Omental fat pad (tissue), 4 donors: ENCODE results near the gene DENND10. TPM values are rescaled to one million over a fixed set of nuclear protein-coding genes. Genes with fewer than 3 reads are reported as not detected.
A peak's percentile ranks its signal among the peaks of the same experiment; 100 is the strongest.
"Not testable (repeated sequence)": the region's sequence is repeated elsewhere in the genome, so short reads cannot be mapped to it uniquely, and the experiment has no call there.

ENCODE experiments used
- ATAC-seq: fragments of 150-250 bp; one replicate; pipeline ENCODE4 v1.9.1; 2016; ENCODE audit warnings: mild to moderate bottlenecking, moderate library complexity; ENCODE audit not compliant: low FRiP score
- DNase-seq: peaks from one replicate; pipeline ENCODE4 v3.0.0-alpha.2; 2019; ENCODE audit warnings: low spot score
- small RNA-seq: library from RNA; depleted of rRNA; stranded (forward); fragments of <200 nt; gene quantifications from one replicate; pipeline ENCODE3, GENCODE V24; 2016
- total RNA-seq, 4 donors: library from RNA; depleted of rRNA; stranded (reverse); fragments of >200 nt; gene quantifications; one replicate each; pipeline ENCODE4 v1.1.0, GENCODE V29; 2016
- TF ChIP-seq, protein P1 (sequence below), 3 donors: fragments of 450-650 bp; IDR thresholded peaks; one replicate each; pipeline ENCODE4 v1.5.1; 2016 to 2017; ENCODE audit warnings: antibody characterized with exemption in 3 of 3, mild to moderate bottlenecking in 3 of 3, moderate library complexity in 2 of 3

Gene DENND10
- total RNA-seq, 4 donors from 2014 or later: 37.9 to 68.4 (median 49.7) TPM

DNA sequence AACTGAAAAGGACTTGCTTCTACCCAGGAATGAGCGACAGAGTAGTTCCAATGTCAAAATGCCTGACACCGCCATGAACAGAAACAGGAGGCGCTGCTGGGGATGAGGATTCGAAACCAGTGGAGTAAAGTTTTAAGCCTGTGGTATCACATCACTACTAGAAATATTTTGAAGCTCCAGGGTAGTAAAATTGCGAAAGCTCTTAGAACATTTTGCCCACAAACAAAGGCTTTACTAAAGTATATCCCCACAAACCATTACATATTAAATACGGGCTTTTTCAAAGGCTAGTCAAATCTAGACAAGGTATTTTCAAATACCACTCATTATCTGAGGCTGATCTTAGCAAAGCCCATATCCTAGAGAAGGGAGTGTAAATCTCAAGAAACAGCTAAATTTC is 72.3 kb downstream of the DENND10 start:
- no peak for DNase-seq
- no peak for ATAC-seq
- TF ChIP-seq, protein P1, sequence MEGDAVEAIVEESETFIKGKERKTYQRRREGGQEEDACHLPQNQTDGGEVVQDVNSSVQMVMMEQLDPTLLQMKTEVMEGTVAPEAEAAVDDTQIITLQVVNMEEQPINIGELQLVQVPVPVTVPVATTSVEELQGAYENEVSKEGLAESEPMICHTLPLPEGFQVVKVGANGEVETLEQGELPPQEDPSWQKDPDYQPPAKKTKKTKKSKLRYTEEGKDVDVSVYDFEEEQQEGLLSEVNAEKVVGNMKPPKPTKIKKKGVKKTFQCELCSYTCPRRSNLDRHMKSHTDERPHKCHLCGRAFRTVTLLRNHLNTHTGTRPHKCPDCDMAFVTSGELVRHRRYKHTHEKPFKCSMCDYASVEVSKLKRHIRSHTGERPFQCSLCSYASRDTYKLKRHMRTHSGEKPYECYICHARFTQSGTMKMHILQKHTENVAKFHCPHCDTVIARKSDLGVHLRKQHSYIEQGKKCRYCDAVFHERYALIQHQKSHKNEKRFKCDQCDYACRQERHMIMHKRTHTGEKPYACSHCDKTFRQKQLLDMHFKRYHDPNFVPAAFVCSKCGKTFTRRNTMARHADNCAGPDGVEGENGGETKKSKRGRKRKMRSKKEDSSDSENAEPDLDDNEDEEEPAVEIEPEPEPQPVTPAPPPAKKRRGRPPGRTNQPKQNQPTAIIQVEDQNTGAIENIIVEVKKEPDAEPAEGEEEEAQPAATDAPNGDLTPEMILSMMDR (IDR thresholded peaks at IDR 0.05): no peak

DNA sequence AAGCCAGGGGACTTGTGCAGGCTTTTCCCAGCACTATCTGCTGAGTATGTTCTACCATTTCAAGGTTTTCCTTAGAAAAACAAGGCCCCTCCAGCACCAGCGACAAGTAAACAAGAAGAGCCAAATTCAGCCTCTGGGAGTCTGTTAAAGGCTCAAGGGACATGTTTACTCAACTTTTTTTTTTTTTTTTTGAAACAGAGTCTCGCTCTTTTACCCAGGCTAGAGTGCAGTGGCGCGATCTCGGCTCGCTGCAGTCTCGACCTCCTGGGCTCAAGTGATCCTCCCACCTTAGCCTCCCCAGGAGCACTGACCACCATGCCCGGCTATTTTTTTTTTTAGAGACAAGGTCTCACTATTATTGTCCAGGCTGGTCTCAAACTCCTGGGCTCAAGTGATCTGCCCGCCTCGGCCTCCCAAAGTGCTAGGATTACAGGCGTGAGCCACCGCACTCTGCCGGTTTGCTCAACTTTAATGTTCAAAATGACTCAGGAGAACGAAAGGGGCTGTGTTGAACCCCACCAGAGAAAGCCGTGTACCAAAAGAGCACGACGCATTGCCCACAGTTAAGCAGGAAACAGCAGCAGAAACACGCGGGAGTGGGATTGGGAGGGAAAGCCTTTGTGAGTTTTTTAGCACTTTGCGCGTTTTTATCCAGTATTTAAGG is 73.9 kb downstream of the DENND10 start:
- DNase-seq: no peak
- peak; percentile 41 for ATAC-seq
- TF ChIP-seq, protein P1 (IDR thresholded peaks at IDR 0.05): no peak

DNA sequence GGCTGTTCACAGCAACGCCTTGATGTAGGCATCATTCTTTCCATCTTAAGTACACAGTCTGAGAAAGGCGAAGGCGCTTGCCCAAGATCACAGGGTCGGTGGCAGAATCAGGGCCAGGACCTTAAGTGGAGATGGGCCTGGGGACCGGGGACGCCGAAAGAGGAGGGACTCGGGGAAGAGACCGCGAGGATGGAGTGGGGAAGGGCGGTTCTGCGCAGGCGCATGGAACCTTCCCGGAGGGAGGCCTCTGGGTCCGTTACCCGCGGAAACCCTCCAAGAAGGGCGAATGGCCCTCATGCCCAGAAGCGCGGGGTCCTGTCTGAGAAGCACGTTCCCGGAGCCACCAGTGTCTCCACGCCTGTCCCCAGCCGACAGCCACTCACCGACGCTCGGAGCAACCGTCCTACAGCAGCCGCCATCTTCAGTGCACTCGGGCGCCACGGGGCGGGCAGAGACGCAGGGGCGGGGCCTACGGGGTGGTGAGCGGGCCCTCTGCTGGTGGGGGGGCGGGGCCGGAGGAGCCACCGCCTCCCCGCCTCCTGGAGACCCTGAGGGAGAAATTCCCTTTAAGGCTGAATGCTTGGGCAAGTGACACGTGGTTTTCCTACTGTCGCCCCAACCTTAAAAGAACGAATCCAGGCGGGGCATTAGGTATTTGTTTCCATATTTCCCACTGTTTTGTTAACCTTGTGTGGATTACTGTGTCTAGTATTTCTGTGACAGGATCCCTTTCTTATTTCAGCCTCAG is 74.6 kb downstream of the DENND10 start, which contains the start of gene PRDX3:
Gene PRDX3, minus strand, starts transcription at position 441 of the 748 bp plus-strand sequence. Its CDS starts 22 bp downstream, at position 419.
- TF ChIP-seq, protein P1 (IDR thresholded peaks at IDR 0.05): no peak
- DNase-seq (peak; percentile 89), ATAC-seq (peak; percentile 100)

DNA sequence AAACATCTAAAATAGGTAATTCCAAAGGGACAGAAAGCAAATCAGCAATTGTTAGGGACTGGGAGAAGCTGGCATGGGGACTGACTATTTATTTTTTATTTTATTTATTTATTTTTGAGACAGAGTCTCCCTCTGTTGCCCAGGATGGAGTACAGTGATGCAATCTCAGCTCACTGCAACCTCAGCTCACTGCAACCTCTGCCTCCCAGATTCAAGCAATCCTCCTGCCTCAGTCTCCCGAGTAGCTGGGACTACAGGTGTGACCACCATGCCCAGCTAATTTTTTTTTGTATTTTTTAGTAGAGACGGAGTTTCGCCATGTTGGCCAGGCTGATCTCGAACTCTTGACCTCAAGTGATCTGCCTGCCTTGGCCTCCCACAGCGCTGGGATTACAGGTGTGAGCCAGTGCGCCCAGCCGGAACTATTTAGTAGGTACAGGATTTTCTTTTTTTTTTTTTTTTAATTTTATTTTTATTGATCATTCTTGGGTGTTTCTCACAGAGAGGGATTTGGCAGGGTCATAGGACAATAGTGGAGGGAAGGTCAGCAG is 77.0 kb downstream of the DENND10 start:
- ATAC-seq: not testable (repeated sequence)

DNA sequence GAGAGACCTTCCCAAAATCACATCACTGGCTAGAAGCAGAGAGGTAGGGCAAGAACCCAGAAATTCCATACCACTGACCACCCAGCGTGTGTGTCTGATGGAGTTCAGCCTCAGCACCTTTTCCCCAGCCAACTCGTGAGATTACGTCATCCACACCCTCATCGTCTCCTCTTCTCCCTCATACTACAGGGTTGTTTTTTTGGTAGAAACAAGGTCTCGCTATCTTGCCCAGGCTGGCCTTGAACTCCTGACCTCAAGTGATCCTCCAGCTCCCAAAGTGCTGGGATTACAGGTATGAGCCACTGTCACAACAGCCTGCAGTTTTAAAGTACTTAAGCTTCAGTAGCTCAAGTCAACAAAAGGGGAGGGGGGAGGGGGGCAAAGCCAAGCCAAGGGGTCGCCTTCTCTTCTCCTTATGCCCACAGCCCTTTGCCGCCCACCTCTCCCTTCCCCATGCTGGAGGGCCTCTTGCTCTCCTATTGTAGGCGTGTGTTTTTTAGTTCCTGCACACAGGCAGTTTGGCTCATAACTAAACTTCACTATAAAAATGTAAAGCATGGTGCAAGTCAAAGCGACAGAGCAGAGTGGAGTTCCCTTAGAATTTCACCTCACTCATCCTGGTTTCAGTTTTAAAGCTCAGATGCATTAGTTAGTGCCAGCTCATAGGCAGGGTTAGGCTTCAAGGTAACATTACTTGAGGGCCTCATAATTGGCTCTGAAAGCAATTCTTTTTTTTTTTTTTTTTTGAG is 79.9 kb downstream of the DENND10 start:
- DNase-seq (no peak), ATAC-seq (no peak)
- TF ChIP-seq, protein P1 (IDR thresholded peaks at IDR 0.05): no peak

More for the DNA sequence above, 77.0 kb downstream of the DENND10 start:
- DNase-seq: not testable (repeated sequence)

Small RNA genes lying within 50 kb of the gene (small RNA-seq; reads per million reads assigned to genes)
- not detected for gene AL355598.1
- not detected for gene RF00413
- gene SNORA19: not detected

Other genes with a start within 250 kb of the DENND10 start
- 10 to 100 TPM in 3 of 4 donors, 1 to 10 TPM in 1; 1.6 to 18.5 (median 12.2) TPM for gene NANOS1, start 74.4 kb upstream of the DENND10 start, total RNA-seq
- gene EIF3A, start 23.3 kb upstream of the DENND10 start, total RNA-seq: 100 to 1,000 TPM; 119 to 228 (median 158) TPM
- 10 to 100 TPM; 17.1 to 30.1 (median 24.2) TPM for gene SFXN4, start 61.6 kb downstream of the DENND10 start, total RNA-seq
- gene PRDX3, start 74.7 kb downstream of the DENND10 start, total RNA-seq: 100 to 1,000 TPM; 125 to 201 (median 156) TPM
- 10 to 100 TPM; 15.9 to 53.8 (median 18.4) TPM for gene GRK5, start 103.5 kb downstream of the DENND10 start, total RNA-seq